Liver (tissue), 9 donors: Measurements from ENCODE around the gene ARL4D. TPM values are rescaled to one million over a fixed set of nuclear protein-coding genes. Genes with fewer than 3 reads are reported as not detected.
A peak's percentile ranks its signal among the peaks of the same experiment; 100 is the strongest.

Experiments used
- DNase-seq: peaks from one replicate; pipeline ENCODE4 v3.0.0-alpha.2; 2017; ENCODE audit warnings: low spot score
- H3K27ac ChIP-seq, 2 donors: one replicate each; pipeline ENCODE4 v1.7.0; 2013; ENCODE audit warnings: inconsistent platforms in 2 of 2, low read length in 2 of 2, control low read depth in 1 of 2, low read depth in 1 of 2, mild to moderate bottlenecking in 1 of 2
- H3K27me3 ChIP-seq, 4 donors: one replicate each; pipeline versions ENCODE4 v1.6.1 to v1.7.0; 2013; ENCODE audit warnings: low read length in 3 of 4, inconsistent platforms in 1 of 4, mild to moderate bottlenecking in 1 of 4, moderate library complexity in 1 of 4; ENCODE audit not compliant: control insufficient read depth in 4 of 4, insufficient read depth in 4 of 4
- H3K36me3 ChIP-seq, 4 donors: one replicate each; pipeline versions ENCODE4 v1.6.1 to v1.7.0; 2013; ENCODE audit warnings: low read length in 3 of 4, mild to moderate bottlenecking in 3 of 4, low read depth in 1 of 4, moderate library complexity in 1 of 4; ENCODE audit not compliant: control insufficient read depth in 4 of 4, insufficient read depth in 3 of 4
- H3K4me1 ChIP-seq, 4 donors: one replicate each; pipeline versions ENCODE4 v1.6.1 to v1.7.0; 2013; ENCODE audit warnings: low read length in 3 of 4, mild to moderate bottlenecking in 3 of 4, moderate library complexity in 1 of 4; ENCODE audit not compliant: control insufficient read depth in 4 of 4, insufficient read depth in 4 of 4
- H3K4me3 ChIP-seq, 3 donors: one replicate each; pipeline versions ENCODE4 v1.6.1 to v1.7.0; 2013; ENCODE audit warnings: low read length in 3 of 3, control low read depth in 1 of 3, low read depth in 1 of 3, mild to moderate bottlenecking in 1 of 3
- H3K9ac ChIP-seq, 2 donors: one replicate each; pipeline ENCODE4 v1.7.0; 2013; ENCODE audit warnings: low read length in 2 of 2, mild to moderate bottlenecking in 2 of 2, moderate library complexity in 2 of 2, control low read depth in 1 of 2, low read depth in 1 of 2
- H3K9me3 ChIP-seq, 4 donors: one replicate each; pipeline versions ENCODE4 v1.6.1 to v1.7.0; 2013; ENCODE audit warnings: low read length in 3 of 4; ENCODE audit not compliant: control insufficient read depth in 4 of 4
- ATF3 ChIP-seq: IDR thresholded peaks from 2 replicates; pipeline ENCODE4 v1.6.1; 2016; ENCODE audit warnings: antibody characterized with exemption
- EGR1 ChIP-seq, 2 donors: IDR thresholded peaks; 2 replicates each; pipeline ENCODE4 v1.6.1; 2016 to 2018; ENCODE audit warnings: antibody characterized with exemption in 2 of 2, low read depth in 2 of 2
- FOXA1 ChIP-seq: IDR thresholded peaks from 2 replicates; pipeline ENCODE4 v1.6.1; 2016; ENCODE audit warnings: antibody characterized with exemption
- FOXA2 ChIP-seq: IDR thresholded peaks from 2 replicates; pipeline ENCODE4 v1.6.1; 2016; ENCODE audit warnings: antibody characterized with exemption
- GABPA ChIP-seq, 2 donors: IDR thresholded peaks in 1 of 2; conservative IDR thresholded peaks in 1 of 2; 2 replicates each; pipeline ENCODE4 v1.6.1; 2016; ENCODE audit warnings: antibody characterized with exemption in 2 of 2, mild to moderate bottlenecking in 1 of 2, moderate library complexity in 1 of 2
- HNF4A ChIP-seq, 2 donors: conservative IDR thresholded peaks; 2 replicates each; pipeline ENCODE4 v1.6.1; 2016; ENCODE audit warnings: antibody characterized with exemption in 2 of 2, mild to moderate bottlenecking in 2 of 2
- JUND ChIP-seq, 2 donors: IDR thresholded peaks; 2 replicates each; pipeline ENCODE4 v1.6.1; 2016; ENCODE audit warnings: antibody characterized with exemption in 2 of 2
- MAX ChIP-seq: IDR thresholded peaks from 2 replicates; pipeline ENCODE4 v1.6.1; 2016; ENCODE audit warnings: antibody characterized with exemption
- NR2F2 ChIP-seq: IDR thresholded peaks from 2 replicates; pipeline ENCODE4 v1.6.1; 2016; ENCODE audit warnings: antibody characterized with exemption
- RAD21 ChIP-seq, 2 donors: IDR thresholded peaks; 2 replicates each; pipeline ENCODE4 v1.6.1; 2016; ENCODE audit warnings: antibody characterized with exemption in 2 of 2, mild to moderate bottlenecking in 2 of 2
- RXRA ChIP-seq, 2 donors: IDR thresholded peaks; 2 replicates each; pipeline ENCODE4 v1.6.1; 2017 to 2018; ENCODE audit warnings: antibody characterized with exemption in 2 of 2, mild to moderate bottlenecking in 1 of 2
- SP1 ChIP-seq: IDR thresholded peaks from 2 replicates; pipeline ENCODE4 v1.6.1; 2018; ENCODE audit warnings: antibody characterized with exemption, mild to moderate bottlenecking
- YY1 ChIP-seq: IDR thresholded peaks from 2 replicates; pipeline ENCODE4 v1.6.1; 2016; ENCODE audit warnings: antibody characterized with exemption, mild to moderate bottlenecking
- ZBTB33 ChIP-seq: IDR thresholded peaks from 2 replicates; pipeline ENCODE4 v1.6.1; 2016; ENCODE audit warnings: antibody characterized with exemption
- WGBS: extraction: QIAGEN DNeasy Blood & Tissue Kit; methylation state at CpG from one replicate; pipeline ENCODE4 v1.1.7; 2013; 5-methylcytosine and 5-hydroxymethylcytosine counted together
- polyA plus RNA-seq, 2 donors: library from polyadenylated mRNA; stranded (reverse) in 1 of 2; unstranded in 1 of 2; fragments of 200-250 nt in 1 of 2; fragments of >200 nt in 1 of 2; fragmentation: Nextera tagmentation in 1 of 2; extraction: Ambion mirVana in 1 of 2; gene quantifications; one replicate each; pipeline versions ENCODE4 v1.2.1 to v1.2.3, GENCODE V29; 2013 to 2015
- total RNA-seq, 2 donors: library from RNA; depleted of rRNA; stranded (reverse); fragments of >200 nt; gene quantifications; one replicate each; pipeline ENCODE4 v1.2.3, GENCODE V29; 2014
- TF ChIP-seq, protein P1 (sequence below): IDR thresholded peaks from 2 replicates; pipeline ENCODE4 v1.6.1; 2016; ENCODE audit warnings: antibody characterized with exemption, mild to moderate bottlenecking
- TF ChIP-seq, protein P2 (sequence below): fragments of 150-350 bp; IDR thresholded peaks from 2 replicates; pipeline ENCODE4 v1.5.1; 2017; ENCODE audit warnings: improper control_type of control experiment, low read depth, low read length; ENCODE audit not compliant: missing input control
- donor health status: healthy.
- donor health status: healthy.
- donor health status: healthy.
- donor health status: healthy.
- donor health status: healthy.

Gene ARL4D
- total and polyA plus RNA-seq, 4 donors: 13.6 to 39.2 (median 17.6) TPM

- Histone ChIP-seq H3K36me3 (no peaks in the 10 kb centered on the region), H3K4me3 (no peak overlapping the region), H3K27me3 (no peaks in the 10 kb centered on the region), H3K9ac (no peak overlapping the region), H3K4me1 (peaks cover 3 to 28% (median 25%) of the 10 kb centered on the region in 4 donors), H3K9me3 (no peaks in the 10 kb centered on the region), H3K27ac (peak overlapping the region in 1 of 2 donors; percentile 35)
- no peak for DNase-seq
- WGBS: 66% methylated on average over 6 of the region's 6 CpGs
- TF ChIP-seq ATF3: no peak
- TF ChIP-seq FOXA1: no peak
- no peak for TF ChIP-seq SP1
- TF ChIP-seq, protein P1, sequence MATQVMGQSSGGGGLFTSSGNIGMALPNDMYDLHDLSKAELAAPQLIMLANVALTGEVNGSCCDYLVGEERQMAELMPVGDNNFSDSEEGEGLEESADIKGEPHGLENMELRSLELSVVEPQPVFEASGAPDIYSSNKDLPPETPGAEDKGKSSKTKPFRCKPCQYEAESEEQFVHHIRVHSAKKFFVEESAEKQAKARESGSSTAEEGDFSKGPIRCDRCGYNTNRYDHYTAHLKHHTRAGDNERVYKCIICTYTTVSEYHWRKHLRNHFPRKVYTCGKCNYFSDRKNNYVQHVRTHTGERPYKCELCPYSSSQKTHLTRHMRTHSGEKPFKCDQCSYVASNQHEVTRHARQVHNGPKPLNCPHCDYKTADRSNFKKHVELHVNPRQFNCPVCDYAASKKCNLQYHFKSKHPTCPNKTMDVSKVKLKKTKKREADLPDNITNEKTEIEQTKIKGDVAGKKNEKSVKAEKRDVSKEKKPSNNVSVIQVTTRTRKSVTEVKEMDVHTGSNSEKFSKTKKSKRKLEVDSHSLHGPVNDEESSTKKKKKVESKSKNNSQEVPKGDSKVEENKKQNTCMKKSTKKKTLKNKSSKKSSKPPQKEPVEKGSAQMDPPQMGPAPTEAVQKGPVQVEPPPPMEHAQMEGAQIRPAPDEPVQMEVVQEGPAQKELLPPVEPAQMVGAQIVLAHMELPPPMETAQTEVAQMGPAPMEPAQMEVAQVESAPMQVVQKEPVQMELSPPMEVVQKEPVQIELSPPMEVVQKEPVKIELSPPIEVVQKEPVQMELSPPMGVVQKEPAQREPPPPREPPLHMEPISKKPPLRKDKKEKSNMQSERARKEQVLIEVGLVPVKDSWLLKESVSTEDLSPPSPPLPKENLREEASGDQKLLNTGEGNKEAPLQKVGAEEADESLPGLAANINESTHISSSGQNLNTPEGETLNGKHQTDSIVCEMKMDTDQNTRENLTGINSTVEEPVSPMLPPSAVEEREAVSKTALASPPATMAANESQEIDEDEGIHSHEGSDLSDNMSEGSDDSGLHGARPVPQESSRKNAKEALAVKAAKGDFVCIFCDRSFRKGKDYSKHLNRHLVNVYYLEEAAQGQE: no peak
- TF ChIP-seq HNF4A (conservative IDR thresholded peaks at IDR 0.05): no peak
- TF ChIP-seq MAX: no peak
- no peak for TF ChIP-seq FOXA2
- TF ChIP-seq, protein P2, sequence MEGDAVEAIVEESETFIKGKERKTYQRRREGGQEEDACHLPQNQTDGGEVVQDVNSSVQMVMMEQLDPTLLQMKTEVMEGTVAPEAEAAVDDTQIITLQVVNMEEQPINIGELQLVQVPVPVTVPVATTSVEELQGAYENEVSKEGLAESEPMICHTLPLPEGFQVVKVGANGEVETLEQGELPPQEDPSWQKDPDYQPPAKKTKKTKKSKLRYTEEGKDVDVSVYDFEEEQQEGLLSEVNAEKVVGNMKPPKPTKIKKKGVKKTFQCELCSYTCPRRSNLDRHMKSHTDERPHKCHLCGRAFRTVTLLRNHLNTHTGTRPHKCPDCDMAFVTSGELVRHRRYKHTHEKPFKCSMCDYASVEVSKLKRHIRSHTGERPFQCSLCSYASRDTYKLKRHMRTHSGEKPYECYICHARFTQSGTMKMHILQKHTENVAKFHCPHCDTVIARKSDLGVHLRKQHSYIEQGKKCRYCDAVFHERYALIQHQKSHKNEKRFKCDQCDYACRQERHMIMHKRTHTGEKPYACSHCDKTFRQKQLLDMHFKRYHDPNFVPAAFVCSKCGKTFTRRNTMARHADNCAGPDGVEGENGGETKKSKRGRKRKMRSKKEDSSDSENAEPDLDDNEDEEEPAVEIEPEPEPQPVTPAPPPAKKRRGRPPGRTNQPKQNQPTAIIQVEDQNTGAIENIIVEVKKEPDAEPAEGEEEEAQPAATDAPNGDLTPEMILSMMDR: no peak
- TF ChIP-seq ZBTB33: no peak
- no peak for TF ChIP-seq RAD21 (IDR thresholded peaks at IDR 0.05)
- no peak for TF ChIP-seq EGR1 (IDR thresholded peaks at IDR 0.05; ENCODE audit: low read depth in 2 of 2)
- no peak for TF ChIP-seq JUND (IDR thresholded peaks at IDR 0.05)
- TF ChIP-seq GABPA (IDR thresholded peaks at IDR 0.05 in 1 of 2, conservative IDR thresholded peaks at IDR 0.05 in 1 of 2): no peak
- no peak for TF ChIP-seq RXRA (IDR thresholded peaks at IDR 0.05)
Observed at GRCh38 chr17:43411749-43412148, 13.0 kb downstream of the ARL4D start.

GRCh38 chr17:43412166-43412565 is 13.4 kb downstream of the ARL4D start:
- no peak for DNase-seq
- no peak overlapping the region for H3K9ac ChIP-seq
- H3K4me1 ChIP-seq: peaks cover 3 to 28% (median 25%) of the 10 kb centered on the region in 4 donors
- H3K4me3 ChIP-seq: no peak overlapping the region
- WGBS: 96% methylated on average over 1 of the region's 1 CpG
- no peak overlapping the region for H3K27ac ChIP-seq
- no peaks in the 10 kb centered on the region for H3K36me3 ChIP-seq
- no peaks in the 10 kb centered on the region for H3K9me3 ChIP-seq
- H3K27me3 ChIP-seq: no peaks in the 10 kb centered on the region
- no peak for TF ChIP-seq NR2F2
- no peak for TF ChIP-seq FOXA1
- no peak for TF ChIP-seq ATF3
- TF ChIP-seq, protein P1: no peak
- no peak for TF ChIP-seq MAX
- TF ChIP-seq, protein P2: no peak
- no peak for TF ChIP-seq RXRA (IDR thresholded peaks at IDR 0.05)
- TF ChIP-seq JUND (IDR thresholded peaks at IDR 0.05): no peak
- TF ChIP-seq EGR1 (IDR thresholded peaks at IDR 0.05; ENCODE audit: low read depth in 2 of 2): no peak
- no peak for TF ChIP-seq FOXA2
- no peak for TF ChIP-seq GABPA (IDR thresholded peaks at IDR 0.05 in 1 of 2, conservative IDR thresholded peaks at IDR 0.05 in 1 of 2)
- no peak for TF ChIP-seq YY1
- no peak for TF ChIP-seq HNF4A (conservative IDR thresholded peaks at IDR 0.05)
